Inflammatory macrophage (primary cell): ENCODE results near the gene C2CD4D.

Experiments
- DNase-seq, 2 donors: peaks; one replicate each; pipeline ENCODE4 v3.0.0-alpha.2; 2020 to 2022

The C2CD4D gene

GRCh38 chr1:151833172-151833900 is 6.3 kb downstream of the C2CD4D start:
- peak; percentile 16 to 23 for DNase-seq

- no peak for DNase-seq
Measured at GRCh38 chr1:151832318-151832980, 7.2 kb downstream of the C2CD4D start.

- no peak for DNase-seq
Measured at GRCh38 chr1:151831605-151832004, 8.0 kb downstream of the C2CD4D start, which contains the start of gene RORC. Gene RORC (minus strand): TSS chr1:151831802. CDS start chr1:151831764, 38 bp downstream.

- DNase-seq = no peak
Measured at GRCh38 chr1:151831256-151831591, 8.4 kb downstream of the C2CD4D start.

GRCh38 chr1:151830055-151830454 is 9.6 kb downstream of the C2CD4D start:
- DNase-seq = no peak

- DNase-seq = no peak
Measured at GRCh38 chr1:151829352-151830046, 10.1 kb downstream of the C2CD4D start.

GRCh38 chr1:151828921-151829320 is 10.7 kb downstream of the C2CD4D start:
- DNase-seq = peak; percentile 38 to 51

GRCh38 chr1:151827853-151828252 is 11.8 kb downstream of the C2CD4D start:
- peak in 1 of 2 donors; percentile 13 for DNase-seq

- DNase-seq = no peak
Measured at GRCh38 chr1:151825751-151826660, 13.6 kb downstream of the C2CD4D start.

GRCh38 chr1:151825204-151825603 is 14.4 kb downstream of the C2CD4D start:
- no peak for DNase-seq

- no peak for DNase-seq
Measured at GRCh38 chr1:151823175-151823574, 16.4 kb downstream of the C2CD4D start.

- peak in 1 of 2 donors; percentile 52 for DNase-seq
Measured at GRCh38 chr1:151822404-151822803, 17.2 kb downstream of the C2CD4D start.

GRCh38 chr1:151820940-151821339 is 18.7 kb downstream of the C2CD4D start:
- DNase-seq = no peak

GRCh38 chr1:151819976-151820623 is 19.5 kb downstream of the C2CD4D start:
- DNase-seq = no peak

- DNase-seq = no peak
Measured at GRCh38 chr1:151819227-151819835, 20.3 kb downstream of the C2CD4D start.

GRCh38 chr1:151817353-151817730 is 22.3 kb downstream of the C2CD4D start:
- DNase-seq = peak; percentile 52 to 54

- no peak for DNase-seq
Measured at GRCh38 chr1:151816548-151817352, 22.9 kb downstream of the C2CD4D start.

GRCh38 chr1:151815716-151816327 is 23.8 kb downstream of the C2CD4D start:
- no peak for DNase-seq

GRCh38 chr1:151814971-151815545 is 24.6 kb downstream of the C2CD4D start:
- DNase-seq = no peak

GRCh38 chr1:151814426-151814825 is 25.2 kb downstream of the C2CD4D start:
- no peak for DNase-seq
